Hematopoietic multipotent progenitor cell treated with erythropoietin and hydrocortisone succinate and interleukin-3 and kit ligand, for 6 days (in vitro differentiated cells): Measurements from ENCODE around the gene CAMTA1.

ENCODE experiments used
- DNase-seq: peaks from one replicate; pipeline ENCODE4 v3.0.0-alpha.2; 2015

The CAMTA1 gene

DNA sequence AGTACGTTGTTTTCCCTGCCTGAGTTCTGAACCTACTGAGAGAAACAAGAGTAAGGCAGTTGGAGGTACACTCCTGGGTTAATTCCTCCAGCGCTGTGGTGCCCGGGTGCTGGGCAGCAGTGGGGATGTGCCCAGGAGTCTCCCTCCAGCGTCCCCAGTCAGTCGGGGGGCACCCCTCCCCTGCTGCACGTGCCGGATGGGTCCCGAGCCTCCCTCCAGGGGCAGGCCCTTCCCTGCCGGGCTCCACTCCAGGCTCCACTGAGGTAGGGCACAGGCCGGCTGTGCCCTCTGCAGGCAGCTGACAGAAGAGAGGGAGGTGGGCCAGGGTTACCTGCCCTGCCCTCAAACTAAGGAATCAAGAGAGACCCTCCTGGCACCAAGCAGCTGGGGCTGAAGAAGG lies 747.8 kb downstream of the CAMTA1 start:
- DNase-seq, result no peak

DNA sequence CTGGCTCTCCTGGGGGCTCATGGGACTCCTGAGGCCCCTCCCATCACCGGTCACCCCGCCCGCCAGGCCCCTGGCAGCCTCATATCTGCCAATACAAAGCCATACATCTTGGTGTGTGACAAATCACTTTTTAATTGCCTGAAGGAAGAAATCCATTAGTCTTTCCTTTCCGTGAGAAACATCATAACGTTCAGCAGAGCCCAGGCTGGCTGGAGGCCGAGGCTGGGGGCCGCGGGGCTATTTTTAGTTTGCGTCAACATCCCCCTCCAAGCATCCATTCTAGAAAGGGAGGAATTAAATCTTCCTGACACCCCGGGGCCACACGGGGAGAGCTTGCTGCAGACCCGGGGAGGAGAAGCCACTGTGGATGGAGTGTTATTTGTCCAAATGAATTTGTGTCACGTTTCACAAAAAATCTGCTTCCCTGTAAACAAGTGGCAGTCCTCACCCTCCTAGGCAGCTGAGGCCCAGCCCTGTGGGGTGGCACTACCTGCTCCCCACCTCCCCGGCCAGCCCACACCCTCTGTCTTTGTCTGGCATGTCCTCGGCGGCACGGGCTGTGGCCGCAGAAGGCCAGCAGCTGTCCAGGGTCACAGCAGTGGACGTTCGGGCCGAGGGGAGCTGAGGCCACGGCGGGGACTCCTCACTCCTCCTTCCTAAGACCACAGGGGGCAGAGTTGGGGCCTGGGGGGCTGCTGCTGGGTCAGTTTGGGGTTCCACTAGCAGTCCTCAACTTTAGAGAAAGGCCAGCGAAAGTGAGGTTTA lies 749.0 kb downstream of the CAMTA1 start:
- no peak for DNase-seq

DNA sequence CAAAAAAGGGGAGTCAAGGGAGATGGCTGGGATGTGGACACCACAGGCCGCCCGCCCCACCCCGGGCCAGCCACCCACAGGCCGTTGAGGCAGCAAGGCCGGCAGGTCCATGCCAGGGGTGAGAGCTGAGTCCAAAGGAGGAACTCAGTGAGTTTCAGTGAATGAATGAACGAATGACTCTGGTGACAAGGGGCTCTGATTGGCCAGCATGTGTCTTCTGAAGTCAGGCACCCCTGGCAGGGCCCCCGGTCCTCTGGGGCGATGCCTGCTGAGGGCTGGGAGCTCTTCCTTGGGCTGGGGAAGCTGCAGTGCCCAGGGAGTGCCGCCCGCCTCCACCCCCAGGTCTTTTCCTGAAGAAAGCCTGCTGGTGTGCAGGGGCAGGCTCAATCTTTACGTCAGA lies 749.8 kb downstream of the CAMTA1 start:
- DNase-seq, result no peak

DNA sequence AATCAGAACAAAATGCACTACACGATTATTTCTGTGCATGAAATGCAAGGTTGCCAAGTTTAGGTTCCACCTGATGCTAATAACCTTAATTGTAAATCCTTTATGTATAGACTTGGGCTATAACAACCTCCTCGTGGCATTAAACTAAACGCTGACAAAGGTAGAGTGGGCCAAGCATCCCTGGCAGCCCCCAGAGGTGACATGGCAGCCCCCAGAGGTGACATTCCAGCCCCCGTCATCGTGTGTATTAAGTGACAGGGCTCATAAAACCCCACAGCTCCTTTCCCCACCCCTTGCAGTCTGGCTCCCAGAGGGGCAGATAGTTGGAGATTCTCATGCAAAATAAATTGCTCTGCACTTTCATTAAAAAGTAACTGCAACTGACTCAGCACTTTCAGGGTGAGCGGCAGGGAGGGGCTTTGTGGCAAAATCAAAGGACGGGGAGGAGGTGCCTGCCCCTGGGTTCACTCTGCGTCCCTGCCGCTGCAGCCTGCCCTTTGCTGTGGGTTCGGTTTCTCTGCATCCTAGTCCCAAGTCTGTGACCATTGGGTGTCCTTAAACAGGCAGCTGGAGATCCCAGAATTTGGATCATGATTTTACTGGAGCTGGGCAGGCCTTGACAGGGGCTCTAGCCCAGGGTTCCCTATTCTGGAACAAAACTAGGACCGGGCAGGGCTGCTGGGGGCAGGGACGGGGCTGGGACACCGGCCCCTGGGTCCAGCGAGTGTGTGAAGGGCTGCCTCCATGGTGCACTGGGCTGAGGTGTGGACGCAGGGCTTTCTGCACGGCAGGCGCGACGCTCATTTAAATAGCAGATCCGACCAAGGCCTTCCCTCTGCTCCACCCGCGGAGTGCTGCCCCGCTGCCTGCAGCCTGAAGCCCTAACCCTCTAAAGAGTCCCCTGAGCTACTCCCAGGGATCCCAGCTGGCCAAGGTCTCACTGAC lies 751.0 kb downstream of the CAMTA1 start:
- peak; percentile 57 for DNase-seq

DNA sequence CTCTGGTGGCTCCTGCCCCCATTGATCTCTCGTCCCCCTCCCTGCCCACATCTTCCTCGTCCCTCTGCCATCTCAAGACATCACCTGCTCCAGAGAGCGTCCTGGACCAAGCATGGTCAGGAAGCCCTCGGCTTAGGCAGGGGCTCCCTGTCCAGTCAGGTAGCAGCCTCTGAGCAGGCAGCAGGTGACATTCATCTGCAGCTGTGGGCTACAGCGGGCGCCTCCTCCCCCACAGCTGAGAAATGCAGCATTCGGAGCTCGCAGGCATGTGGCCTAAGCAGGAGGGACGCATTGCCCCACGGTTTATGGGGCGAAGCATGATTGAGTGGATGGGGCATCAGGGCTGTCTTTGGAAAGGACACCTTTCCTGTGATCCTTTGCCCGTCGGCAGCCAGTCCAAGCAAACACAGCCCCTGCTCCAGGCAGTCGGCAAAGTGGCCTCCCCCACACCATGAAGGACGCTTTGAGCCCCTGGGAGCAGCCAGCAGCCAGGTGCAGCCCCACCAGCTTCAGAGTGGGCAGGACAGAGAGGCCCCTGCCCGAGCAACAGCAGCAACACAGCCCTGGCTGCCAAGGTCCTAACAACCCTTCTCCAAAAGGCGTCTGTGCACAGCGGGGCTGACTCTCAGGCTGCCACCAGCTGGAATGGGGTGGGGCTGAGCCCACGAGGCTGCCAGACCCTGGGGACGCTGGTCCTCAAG lies 751.8 kb downstream of the CAMTA1 start:
- DNase-seq, result no peak

DNA sequence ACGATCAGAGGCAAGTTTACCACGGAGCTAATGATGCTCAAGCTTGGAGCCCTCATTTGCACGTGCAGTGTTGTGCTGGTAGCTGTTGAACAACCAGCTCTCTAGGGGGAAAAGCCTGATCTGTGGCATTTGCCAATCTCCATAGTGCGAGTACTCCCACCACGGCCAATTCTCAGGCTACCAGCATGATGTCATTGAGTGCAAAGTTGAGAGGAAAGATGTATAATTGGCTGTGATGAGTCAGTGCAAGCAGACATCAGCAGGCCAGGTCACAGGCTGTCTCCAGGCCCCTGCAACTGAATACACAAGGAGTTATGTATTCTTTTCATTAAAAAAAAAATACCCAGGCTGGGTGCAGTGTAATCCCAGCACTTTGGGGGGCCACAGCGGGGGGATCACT lies 752.8 kb downstream of the CAMTA1 start:
- no peak for DNase-seq

DNA sequence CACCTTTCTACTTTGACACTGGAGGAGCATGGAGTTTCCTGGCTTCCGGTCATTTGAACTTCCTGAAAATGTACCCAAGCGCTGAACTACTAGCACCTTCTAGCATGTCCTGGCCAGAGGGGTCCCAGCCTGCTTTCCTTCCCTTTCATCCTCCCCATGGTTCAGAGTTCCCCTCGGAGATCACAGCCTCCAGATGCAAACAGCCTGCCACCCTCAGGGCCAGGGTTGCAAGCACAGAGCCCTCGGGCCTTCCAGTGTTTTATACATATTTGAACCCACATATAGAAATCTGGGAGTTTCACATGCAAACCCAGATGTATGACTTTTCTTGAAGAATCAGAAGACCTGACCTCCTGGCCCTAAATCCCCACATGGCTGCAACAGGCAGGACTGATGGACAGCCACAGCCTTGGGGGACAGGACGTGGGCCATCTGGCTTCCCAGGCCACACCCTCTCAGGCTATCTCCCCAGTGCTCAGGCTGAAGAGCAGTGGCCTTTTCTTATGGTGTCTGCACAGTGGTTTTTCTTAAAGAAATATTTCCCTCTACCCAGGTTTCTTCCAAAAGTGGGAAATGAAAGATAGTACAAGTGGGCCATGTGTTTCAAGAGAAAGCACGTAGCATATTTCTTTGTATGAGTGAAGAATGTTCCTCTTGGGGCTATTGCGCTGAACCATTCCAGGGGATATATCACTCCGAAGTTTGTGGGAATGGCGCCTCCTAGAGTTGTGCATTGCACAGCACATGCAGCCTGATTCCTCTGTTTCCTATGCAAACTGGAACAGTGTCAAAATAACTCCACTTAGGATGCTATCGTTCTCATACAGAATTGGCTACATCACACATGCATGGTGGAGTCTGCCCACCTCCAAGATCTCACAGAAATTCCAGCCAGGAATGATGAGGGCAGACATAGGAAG lies 753.9 kb downstream of the CAMTA1 start:
- no peak for DNase-seq

DNA sequence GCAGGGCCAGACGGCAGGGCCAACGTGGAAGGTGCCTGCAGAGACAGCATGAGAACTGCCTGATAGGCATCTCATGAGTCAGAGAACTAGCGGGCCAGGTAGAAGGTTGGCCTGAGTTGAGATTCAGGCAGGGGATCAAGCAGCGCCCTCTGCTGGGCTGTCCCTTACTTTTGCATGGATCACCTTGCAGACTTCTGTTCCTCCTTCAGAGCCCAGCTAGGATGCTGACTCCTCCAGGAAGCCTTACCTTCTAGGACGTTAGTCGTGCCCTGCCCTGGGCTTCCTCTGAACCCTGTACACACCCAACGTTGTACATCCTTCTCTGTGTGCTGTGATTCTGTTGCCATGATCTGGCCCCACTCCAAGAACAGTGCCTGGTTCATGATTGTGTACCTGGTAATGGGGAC lies 754.5 kb downstream of the CAMTA1 start:
- peak; percentile 47 for DNase-seq

DNA sequence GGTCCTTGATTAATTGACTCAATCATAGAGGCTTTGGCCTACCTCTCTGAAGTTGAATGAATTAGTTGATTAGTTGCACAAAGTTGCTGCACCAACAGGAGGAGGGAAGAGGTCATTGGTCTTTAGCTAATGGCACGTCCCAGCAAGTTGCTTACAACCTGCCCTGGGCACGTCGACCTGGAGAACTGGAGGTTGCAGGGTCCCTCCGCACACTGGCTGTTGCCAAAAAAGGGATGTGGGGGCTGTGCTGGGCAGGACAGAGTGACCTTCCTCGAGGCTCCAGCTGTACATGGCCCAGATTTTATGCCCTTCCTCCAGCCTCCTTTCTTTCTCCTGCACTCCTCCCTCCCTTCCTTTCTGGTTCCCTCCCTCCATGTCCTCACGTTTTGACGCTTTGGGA lies 755.6 kb downstream of the CAMTA1 start:
- DNase-seq, result no peak

DNA sequence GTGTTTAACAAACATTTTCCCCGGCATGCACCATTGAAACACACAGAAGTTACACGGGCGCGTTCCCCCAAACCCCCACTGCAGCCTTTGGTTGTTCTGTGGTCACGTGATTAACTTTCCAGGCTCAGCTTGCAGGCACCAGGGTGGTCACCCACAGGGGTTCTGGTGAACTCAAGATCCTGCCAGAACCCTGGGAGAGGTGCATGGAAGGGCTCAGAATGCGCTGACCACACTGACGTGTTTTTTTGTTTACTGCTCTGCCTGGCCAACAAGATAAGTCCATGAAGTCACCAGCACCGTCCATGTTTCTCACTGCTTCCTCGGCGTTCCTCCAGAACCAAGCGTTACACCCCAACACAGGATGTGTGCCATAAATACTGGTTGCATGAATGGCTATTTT lies 756.4 kb downstream of the CAMTA1 start:
- DNase-seq, result no peak

DNA sequence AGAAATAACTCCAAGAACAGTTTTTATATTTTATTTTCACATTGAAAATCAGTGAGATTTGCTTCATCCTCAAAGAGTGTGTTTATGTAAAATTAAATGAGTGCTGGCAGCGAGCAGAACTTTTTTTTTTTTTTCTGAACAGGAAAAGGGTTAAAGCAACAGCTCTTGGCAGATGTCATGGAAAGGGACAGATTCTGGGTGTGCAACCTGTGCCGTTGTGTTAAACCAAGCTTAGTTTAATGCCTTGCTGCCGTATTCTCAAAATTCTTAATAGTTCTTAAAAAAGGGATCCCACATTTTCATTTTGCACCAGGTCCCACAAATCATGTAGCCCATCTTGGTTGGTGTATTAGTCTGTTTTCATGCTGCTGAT lies 758.5 kb downstream of the CAMTA1 start:
- DNase-seq, result no peak

DNA sequence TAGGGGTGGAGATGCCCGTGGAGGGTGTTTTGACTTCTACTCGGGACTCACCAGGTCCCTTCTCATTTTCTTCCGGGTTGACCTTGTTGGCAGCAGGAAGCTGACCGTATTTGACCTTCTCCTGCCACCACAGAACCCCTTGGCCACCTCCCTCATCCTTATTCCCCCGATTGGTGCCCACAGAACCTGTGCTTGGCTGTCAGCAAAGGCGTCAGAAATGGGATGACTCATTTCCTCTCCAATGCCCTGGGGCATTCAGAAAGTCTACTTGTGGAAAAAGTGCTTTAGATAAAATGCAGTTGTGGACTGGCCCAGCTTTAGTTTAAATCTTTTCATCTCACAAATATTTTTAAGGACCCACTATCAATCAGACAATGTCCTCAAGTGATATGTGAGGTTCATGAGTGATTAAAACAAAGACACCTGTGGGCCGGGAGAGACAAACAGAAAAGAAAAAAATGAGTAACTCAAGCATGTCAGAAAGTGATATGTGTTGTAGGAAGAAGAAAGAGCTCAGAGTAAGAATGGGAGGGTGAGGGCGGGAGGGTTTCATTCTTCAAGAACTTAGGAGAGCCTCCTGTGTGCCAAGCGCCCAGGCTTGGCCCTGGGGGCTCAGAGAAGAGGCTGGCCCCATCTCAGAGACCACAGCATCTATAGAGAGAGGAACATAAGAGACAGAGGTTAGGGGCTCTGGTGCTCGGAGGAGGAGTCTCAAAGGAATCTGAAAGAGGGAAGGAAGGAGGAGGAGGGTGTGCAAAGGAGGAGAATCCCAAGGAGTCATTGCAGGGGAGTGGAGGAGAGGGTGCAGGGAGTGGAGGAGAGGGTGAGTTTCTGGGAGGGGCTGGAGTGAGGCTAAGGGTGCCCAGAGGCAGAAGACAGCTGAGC lies 764.3 kb downstream of the CAMTA1 start:
- DNase-seq, result peak; percentile 46

DNA sequence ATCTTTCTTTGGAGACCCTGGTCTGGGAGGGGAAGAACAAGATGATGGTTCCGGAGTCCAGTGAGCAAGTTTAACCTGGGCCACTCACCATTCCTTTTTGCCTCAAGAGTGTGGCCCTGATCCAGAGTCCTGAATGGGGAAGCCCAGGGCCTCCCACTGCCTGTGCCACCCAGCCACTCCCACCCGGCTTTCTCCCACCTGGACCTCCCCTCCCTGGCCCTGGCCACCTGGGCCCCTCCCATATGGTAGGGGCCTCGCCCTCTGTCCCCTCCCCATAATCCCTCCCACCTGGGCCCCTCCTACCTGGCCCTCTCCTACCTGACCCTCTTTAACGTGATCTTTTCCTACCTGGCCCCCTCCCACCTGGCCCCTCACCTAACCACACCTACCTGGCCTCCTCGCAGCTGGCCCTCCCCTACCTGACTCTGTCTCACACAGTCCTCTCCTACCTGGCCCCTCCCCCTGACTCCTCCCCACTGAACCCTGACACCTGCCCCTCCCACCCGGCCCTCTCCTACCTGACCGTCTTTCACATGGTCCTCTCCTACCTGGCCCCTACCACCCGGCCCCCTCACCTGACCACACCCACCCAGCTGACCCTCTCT lies 765.1 kb downstream of the CAMTA1 start:
- DNase-seq, result no peak

DNA sequence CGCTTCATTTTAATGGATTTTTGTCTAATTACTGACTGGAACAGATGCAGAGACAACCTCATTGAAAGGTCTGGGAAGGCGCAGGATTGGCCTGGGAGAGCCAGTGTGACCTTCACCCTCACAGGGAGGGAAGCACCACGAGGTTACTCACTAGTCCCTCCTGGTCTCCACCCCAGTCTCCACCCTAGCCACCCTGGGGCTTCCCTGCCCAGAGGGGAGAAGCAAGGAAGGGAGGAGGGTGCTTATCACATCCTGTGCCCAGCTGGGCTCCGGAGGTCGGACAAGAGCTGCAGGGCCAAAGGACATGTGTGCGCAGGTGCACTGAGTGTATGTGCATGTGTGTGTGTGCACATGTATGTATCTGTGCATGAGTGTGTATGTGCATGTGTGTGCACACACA lies 765.7 kb downstream of the CAMTA1 start:
- no peak for DNase-seq

DNA sequence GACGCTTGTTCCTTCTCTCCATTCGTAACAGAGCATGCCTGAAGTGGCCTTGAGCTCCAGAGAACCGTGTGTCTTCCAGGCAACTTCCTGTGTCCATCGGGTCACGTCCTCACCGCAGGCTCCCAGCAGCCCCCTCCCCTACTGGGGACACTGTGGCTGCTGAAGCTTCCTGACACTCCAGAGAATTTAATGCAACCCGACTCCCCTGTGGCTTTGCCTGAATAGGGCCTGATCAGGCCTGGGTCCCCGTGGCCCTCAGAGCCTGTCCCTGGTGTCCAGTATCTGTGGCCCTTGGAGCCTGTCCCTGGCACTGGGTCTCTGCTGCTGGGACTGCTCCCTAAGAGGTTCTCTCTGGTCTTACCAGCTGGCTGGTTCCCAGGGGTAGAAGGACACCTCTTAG lies 766.2 kb downstream of the CAMTA1 start:
- no peak for DNase-seq

DNA sequence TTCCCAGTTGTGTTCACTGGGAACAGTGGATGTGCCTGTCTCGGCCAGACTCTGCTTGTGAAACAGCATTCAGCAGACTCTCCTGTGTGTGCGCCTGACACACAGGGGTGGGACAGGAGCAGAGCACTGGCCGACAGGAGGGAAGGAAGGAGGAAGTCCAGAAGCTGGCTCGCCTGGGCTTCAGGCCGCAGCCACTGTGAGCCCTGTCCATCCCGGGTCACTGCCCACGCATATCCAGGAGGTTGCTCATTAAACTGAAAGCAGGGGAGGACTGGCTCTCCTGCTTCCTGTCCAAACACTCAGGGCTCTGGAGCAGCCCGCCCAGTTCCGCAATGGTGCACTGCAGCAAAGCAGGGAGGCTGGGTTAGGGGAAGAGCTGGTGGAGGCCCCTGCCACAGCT lies 767.1 kb downstream of the CAMTA1 start:
- no peak for DNase-seq

DNA sequence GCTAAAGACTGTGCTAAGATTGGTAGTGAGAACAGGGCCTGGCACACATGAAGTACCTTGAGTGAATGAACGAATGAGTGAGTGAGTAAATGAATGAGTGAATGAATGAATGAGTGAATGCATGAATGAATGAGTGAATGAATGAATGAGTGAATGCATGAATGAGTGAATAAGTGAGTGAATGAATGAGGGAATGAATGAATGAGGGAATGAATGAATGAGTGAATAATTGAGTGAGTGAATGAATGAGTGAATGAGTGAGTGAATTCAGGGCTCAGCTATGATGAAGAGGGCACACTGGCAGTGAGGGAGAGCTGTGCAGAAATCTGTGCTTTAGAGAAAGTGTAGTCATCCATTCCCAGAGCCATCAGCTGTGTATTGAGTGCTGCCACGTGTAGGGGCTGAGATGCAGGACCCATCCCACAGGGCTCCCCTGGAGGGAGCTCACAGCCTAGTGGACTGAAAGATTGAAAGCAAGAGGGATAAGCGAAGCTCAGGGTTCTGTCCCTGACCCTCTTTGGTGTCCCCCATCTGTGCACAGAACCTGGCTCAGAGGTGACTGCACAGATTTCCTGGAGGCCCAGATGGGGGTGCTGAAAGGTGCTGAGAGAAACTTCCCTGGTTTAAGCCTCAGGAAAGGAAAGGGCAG lies 767.9 kb downstream of the CAMTA1 start:
- no peak for DNase-seq

DNA sequence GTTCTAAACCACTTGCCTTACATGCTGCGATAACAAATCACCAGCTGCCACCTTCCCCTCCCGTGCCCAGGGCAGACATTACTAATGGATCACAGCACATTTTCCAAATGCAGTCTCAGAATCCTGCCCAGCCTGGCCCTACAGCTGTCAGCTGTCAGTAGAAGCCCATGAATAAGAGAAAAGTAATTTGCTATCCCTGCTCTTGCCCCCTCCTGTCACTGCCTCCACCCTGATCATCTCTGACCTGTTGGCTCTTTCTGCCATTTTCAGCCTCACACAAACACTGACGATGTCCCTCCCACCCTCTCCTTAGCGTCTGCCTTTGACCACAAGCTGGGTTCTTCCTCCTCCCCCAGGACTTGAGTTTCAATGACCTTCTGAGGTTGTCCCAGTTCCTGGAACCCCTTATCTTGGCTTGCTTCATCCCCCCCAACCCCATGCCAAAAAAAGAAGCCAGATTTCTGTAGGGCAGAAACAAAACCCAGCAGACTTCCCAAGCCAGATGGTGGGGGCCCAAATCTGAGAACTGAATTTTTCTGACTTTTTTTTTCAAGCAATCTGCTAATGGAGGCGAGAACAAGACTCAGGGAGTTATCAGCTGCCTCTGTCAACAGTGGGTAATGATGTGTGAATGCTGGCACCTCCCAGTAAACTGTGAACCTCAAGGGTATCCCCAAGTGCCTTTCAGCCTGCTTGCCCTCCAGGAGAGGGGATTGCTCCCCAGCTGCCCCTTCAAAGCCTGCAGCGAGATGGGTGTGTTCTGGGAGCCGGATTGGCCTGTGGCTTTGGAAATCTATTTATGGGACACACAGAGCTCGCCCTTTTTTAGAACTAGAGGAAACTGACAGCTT lies 769.4 kb downstream of the CAMTA1 start:
- DNase-seq, result no peak

DNA sequence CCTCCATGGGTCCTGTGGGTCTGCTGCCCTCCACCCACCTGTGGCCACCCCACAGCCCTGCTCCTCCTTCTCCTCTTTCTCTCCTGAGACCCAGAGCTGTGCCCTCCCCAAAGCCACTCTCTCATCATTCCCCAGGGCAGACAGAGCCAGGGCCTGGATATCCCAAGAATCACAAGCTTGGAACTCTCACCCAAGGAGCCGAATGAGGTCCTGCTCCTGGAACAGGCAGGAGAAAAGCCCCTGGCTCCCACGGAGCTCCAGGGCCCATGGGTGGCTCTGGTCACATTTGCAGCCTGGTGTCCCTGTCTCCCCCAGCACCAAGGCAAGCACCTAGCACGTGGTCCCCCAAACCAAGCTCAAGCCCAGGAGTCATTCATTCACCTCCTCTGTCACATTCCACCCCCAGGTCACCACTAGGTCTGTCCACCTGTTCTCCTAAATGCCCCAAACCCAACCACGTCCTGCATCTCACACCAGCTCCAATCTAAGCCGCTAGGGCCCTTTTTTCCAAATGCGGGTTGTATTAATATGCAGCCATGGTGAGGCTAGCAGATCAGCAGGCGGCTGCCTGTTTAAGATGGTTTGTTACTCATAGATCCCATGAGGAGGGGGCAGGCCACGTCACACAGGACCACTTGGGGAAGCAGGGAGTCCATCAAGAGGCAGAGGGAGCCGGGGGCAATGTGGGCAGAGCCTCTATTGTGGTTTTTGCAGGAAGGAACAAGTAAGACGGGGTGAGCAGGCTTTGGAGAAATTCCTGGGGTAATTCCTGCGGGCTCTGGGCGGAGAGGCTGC lies 770.3 kb downstream of the CAMTA1 start:
- no peak for DNase-seq
